K562 (cell line): ENCODE measurements around the gene SYVN1. TPM values are rescaled to one million over a fixed set of nuclear protein-coding genes. Genes with fewer than 3 reads are reported as not detected.
A peak's percentile ranks its signal among the peaks of the same experiment; 100 is the strongest.

Experiments
- ATF7 ChIP-seq: fragments of 450-650 bp; IDR thresholded peaks from 2 replicates; pipeline ENCODE4 v1.7.1; 2014; ENCODE audit warnings: mild to moderate bottlenecking, moderate library complexity
- CC2D1A ChIP-seq: fragments of 450-650 bp; IDR thresholded peaks from 2 replicates; pipeline ENCODE4 v1.6.1; 2017; ENCODE audit warnings: mild to moderate bottlenecking
- CEBPG ChIP-seq, 3 experiments: fragments of 200-800 bp in 1 of 3; sonication (Bioruptor generic) in 1 of 3; sonication (generic) in 1 of 3; formaldehyde crosslinking in 1 of 3; IDR thresholded peaks in 2 of 3; conservative IDR thresholded peaks in 1 of 3; 2 replicates each; pipeline versions ENCODE4 v1.6.1 to v1.8.0; 2016 to 2022; ENCODE audit warnings: missing compliant biosample characterization in 2 of 3, missing genetic modification characterization in 2 of 3, mild to moderate bottlenecking in 1 of 3, missing genetic modification reagents in 1 of 3
- DPF2 ChIP-seq: fragments of 450-650 bp; IDR thresholded peaks from 2 replicates; pipeline ENCODE4 v1.6.1; 2016
- HDAC1 ChIP-seq, 2 experiments: fragments of 450-650 bp; IDR thresholded peaks; 2 replicates each; pipeline ENCODE4 v1.6.1; 2016 to 2017; ENCODE audit warnings: inconsistent platforms in 1 of 2, mild to moderate bottlenecking in 1 of 2, moderate library complexity in 1 of 2
- KDM5B ChIP-seq: fragments of 200-600 bp; sonication (generic); IDR thresholded peaks from 2 replicates; pipeline ENCODE4 v1.6.1; 2012; ENCODE audit warnings: low read depth, mild to moderate bottlenecking, moderate library complexity, low read length, control low read depth, inconsistent platforms; ENCODE audit not compliant: insufficient replicate concordance
- MAZ ChIP-seq, 2 experiments: fragments of 450-650 bp in 1 of 2; sonication (generic) in 1 of 2; formaldehyde crosslinking; IDR thresholded peaks in 1 of 2; conservative IDR thresholded peaks in 1 of 2; 2 replicates each; pipeline versions ENCODE4 v1.4.0 to v1.5.0; 2020; ENCODE audit warnings: mild to moderate bottlenecking in 1 of 2, missing genetic modification reagents in 1 of 2
- MYC ChIP-seq, 2 experiments: fragments of 250-450 bp in 1 of 2; sonication (Bioruptor Pico) in 1 of 2; IDR thresholded peaks; 2 replicates each; pipeline versions ENCODE4 v1.5.1 to v1.6.1; 2012 to 2021; ENCODE audit warnings: low read depth in 2 of 2, borderline replicate concordance in 1 of 2, improper control_type of control experiment in 1 of 2, low read length in 1 of 2, mild to moderate bottlenecking in 1 of 2, moderate library complexity in 1 of 2
- MYNN ChIP-seq, 2 experiments: sonication (generic); formaldehyde crosslinking in 1 of 2; IDR thresholded peaks; 2 replicates each; pipeline versions ENCODE4 v1.5.0 to v1.6.1; 2016 to 2020; ENCODE audit warnings: antibody characterized with exemption in 1 of 2, missing genetic modification reagents in 1 of 2
- NFYB ChIP-seq: IDR thresholded peaks from 2 replicates; pipeline ENCODE4 v1.6.1; 2011; ENCODE audit warnings: mild to moderate bottlenecking, moderate library complexity; ENCODE audit not compliant: insufficient read length; ENCODE audit errors: extremely low read depth
- NONO ChIP-seq, 2 experiments: fragments of 200-400 bp in 1 of 2; fragments of 450-650 bp in 1 of 2; formaldehyde crosslinking in 1 of 2; IDR thresholded peaks; 2 replicates each; pipeline ENCODE4 v1.6.1; 2017; ENCODE audit warnings: low read depth in 2 of 2, mild to moderate bottlenecking in 2 of 2, moderate library complexity in 2 of 2, low read length in 1 of 2
- NRF1 ChIP-seq, 2 experiments: fragments of 450-650 bp; IDR thresholded peaks in 1 of 2; conservative IDR thresholded peaks in 1 of 2; 2 replicates each; pipeline ENCODE4 v1.6.1; 2014; ENCODE audit warnings: mild to moderate bottlenecking in 2 of 2
- PCBP1 ChIP-seq: fragments of 200-400 bp; formaldehyde crosslinking; IDR thresholded peaks from 2 replicates; pipeline ENCODE4 v1.6.1; 2018; ENCODE audit warnings: mild to moderate bottlenecking, low read depth, low read length; ENCODE audit not compliant: poor library complexity, severe bottlenecking
- PHF8 ChIP-seq: fragments of 200-600 bp; sonication (generic); IDR thresholded peaks from 2 replicates; pipeline ENCODE4 v1.6.1; 2012; ENCODE audit warnings: mixed run types, mild to moderate bottlenecking, inconsistent platforms, low read length, moderate library complexity, borderline replicate concordance
- SAFB ChIP-seq: fragments of 200-400 bp; formaldehyde crosslinking; IDR thresholded peaks from 2 replicates; pipeline ENCODE4 v1.6.1; 2017; ENCODE audit warnings: low read depth, low read length, borderline replicate concordance
- SMARCB1 ChIP-seq: IDR thresholded peaks from 2 replicates; pipeline ENCODE4 v1.6.1; 2011; ENCODE audit warnings: improper control_type of control experiment, low read depth; ENCODE audit not compliant: insufficient read length
- ZNF586 ChIP-seq: fragments of 450-650 bp; formaldehyde crosslinking; conservative IDR thresholded peaks from 2 replicates; pipeline ENCODE4 v1.4.0; 2020; ENCODE audit warnings: mild to moderate bottlenecking, moderate library complexity
- polyA plus RNA-seq, 8 experiments: library from polyadenylated mRNA; depleted of rRNA in 4 of 8; stranded (reverse) in 5 of 8; unstranded in 3 of 8; fragments of >200 nt; fragmentation: Nextera tagmentation in 2 of 8; fragmentation: Illumina TruSeq in 1 of 8; extraction: Ambion mirVana in 2 of 8; extraction: Trizol in 1 of 8; gene quantifications; 2 replicates each; pipeline versions ENCODE4 v1.2.1 to v1.2.3, GENCODE V29; 2011 to 2014; ENCODE audit warnings: inconsistent platforms in 1 of 8, missing spikeins in 1 of 8
- total RNA-seq, 7 experiments: library from RNA; depleted of rRNA in 6 of 7; stranded (reverse); fragments of >200 nt in 6 of 7; fragmentation: Illumina TruSeq in 2 of 7; extraction: Trizol in 2 of 7; gene quantifications; 2 replicates each; pipeline versions ENCODE4 v1.2.1 to v1.2.3, GENCODE V29; 2011 to 2021; ENCODE audit warnings: low replicate concordance in 1 of 7
- TF ChIP-seq, protein P1 (sequence below): fragments of 250-450 bp; sonication (Bioruptor Pico); IDR thresholded peaks from 2 replicates; pipeline ENCODE4 v1.5.0; 2020; ENCODE audit warnings: mild to moderate bottlenecking, borderline replicate concordance
- TF ChIP-seq, protein P2 (sequence below): fragments of 250-450 bp; sonication (Bioruptor Pico); IDR thresholded peaks from 2 replicates; pipeline ENCODE4 v1.5.1; 2021; ENCODE audit warnings: mild to moderate bottlenecking

Gene SYVN1
- total and polyA plus RNA-seq, 9 of the 15 experiments (the other 6 are each of a cell fraction or from before 2014, with no cell fraction given), result 0.41 to 47.4 (median 9.9) TPM

DNA sequence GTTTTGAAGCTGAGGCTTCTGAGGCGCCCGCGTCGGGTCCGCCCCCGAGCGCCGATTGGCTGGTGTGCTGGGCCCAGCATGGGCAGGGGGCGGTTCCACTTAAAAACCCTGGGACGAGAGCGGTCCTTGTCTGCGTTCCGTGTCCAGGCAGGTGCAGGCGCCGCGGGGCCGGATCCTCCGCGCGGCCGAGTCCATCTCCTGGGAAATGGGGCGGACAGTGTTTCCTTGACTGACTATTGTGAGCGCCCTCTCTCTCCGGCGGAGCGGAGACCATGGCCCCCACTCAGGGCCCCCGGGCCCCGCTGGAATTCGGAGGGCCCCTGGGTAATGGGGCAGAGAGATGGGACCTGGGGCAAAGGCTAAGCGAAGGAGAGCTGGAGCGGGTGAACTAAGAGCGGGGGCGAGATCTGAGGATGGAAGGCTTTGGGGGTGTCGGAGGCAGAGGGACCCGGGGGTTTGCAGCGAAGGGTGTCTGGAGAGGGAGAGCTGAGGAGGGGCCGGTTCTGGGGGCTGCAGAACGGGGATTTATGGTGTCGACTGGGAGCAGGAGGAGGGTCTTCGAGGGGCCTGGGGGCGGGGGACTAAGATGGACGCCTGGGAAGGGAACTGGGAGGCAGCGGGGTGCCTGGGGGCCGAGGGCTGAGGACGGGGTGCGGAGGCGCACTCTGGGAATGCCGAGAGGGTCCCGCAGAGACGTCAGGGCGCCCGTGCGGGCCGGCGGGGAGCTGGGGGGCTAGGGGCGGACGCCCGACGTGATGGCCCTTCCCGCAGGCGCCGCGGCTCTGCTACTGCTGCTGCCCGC is 22.4 kb downstream of the SYVN1 start, which contains the start of gene TM7SF2 (continued):
- TF ChIP-seq MYC (IDR thresholded peaks at IDR 0.05; ENCODE audit: low read depth, low read length) (no peak), MYC (CRISPR knock-in tag; IDR thresholded peaks at IDR 0.05; ENCODE audit: borderline replicate concordance, low read depth) (peak; percentile 87; the same call in 1 of the 2 replicates), CEBPG (CRISPR knock-in tag; IDR thresholded peaks at IDR 0.05) (no peak), CEBPG (tag; conservative IDR thresholded peaks at IDR 0.05 in 1 of 2, IDR thresholded peaks at IDR 0.05 in 1 of 2) (no peak), KDM5B (peak; percentile 98), SAFB (peak; percentile 70), NFYB (peak; percentile 92), DPF2 (0 out of 2 replicates have a peak, but pooled peaks have one; percentile 29), NRF1 (conservative IDR thresholded peaks at IDR 0.05 in 1 of 2, IDR thresholded peaks at IDR 0.05 in 1 of 2) (peak; percentile 75 to 79), CC2D1A (no peak), PHF8 (peak; percentile 56; the same call in 1 of the 2 replicates), ZNF586 (CRISPR knock-in tag) (0 out of 2 replicates have a peak, but pooled peaks have one; percentile 35), ATF7 (peak; percentile 51), MYNN (IDR thresholded peaks at IDR 0.05) (peak; percentile 78), MYNN (CRISPR knock-in tag; IDR thresholded peaks at IDR 0.05) (no peak), MAZ (CRISPR knock-in tag; conservative IDR thresholded peaks at IDR 0.05 in 1 of 2, IDR thresholded peaks at IDR 0.05 in 1 of 2) (peak in 1 of 2 experiments; percentile 4; a peak in 1 of 4 replicates), NONO (IDR thresholded peaks at IDR 0.05; ENCODE audit: low read depth in 2 of 2, low read length in 1 of 2) (peak in 1 of 2 experiments; percentile 53; a peak in 1 of 4 replicates), SMARCB1 (no peak), HDAC1 (IDR thresholded peaks at IDR 0.05) (peak in 1 of 2 experiments; percentile 43; a peak in 2 of 4 replicates), PCBP1 (peak; percentile 4)
- TF ChIP-seq, protein P1, sequence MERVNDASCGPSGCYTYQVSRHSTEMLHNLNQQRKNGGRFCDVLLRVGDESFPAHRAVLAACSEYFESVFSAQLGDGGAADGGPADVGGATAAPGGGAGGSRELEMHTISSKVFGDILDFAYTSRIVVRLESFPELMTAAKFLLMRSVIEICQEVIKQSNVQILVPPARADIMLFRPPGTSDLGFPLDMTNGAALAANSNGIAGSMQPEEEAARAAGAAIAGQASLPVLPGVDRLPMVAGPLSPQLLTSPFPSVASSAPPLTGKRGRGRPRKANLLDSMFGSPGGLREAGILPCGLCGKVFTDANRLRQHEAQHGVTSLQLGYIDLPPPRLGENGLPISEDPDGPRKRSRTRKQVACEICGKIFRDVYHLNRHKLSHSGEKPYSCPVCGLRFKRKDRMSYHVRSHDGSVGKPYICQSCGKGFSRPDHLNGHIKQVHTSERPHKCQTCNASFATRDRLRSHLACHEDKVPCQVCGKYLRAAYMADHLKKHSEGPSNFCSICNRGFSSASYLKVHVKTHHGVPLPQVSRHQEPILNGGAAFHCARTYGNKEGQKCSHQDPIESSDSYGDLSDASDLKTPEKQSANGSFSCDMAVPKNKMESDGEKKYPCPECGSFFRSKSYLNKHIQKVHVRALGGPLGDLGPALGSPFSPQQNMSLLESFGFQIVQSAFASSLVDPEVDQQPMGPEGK, result 0 out of 2 replicates have a peak, but pooled peaks have one; percentile 51
- TF ChIP-seq, protein P2, sequence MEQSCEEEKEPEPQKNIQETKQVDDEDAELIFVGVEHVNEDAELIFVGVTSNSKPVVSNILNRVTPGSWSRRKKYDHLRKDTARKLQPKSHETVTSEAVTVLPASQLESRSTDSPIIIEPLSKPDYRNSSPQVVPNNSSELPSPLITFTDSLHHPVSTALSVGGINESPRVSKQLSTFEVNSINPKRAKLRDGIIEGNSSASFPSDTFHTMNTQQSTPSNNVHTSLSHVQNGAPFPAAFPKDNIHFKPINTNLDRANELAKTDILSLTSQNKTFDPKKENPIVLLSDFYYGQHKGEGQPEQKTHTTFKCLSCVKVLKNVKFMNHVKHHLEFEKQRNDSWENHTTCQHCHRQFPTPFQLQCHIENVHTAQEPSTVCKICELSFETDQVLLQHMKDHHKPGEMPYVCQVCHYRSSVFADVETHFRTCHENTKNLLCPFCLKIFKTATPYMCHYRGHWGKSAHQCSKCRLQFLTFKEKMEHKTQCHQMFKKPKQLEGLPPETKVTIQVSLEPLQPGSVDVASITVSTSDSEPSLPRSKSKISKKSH (CRISPR knock-in tag), result peak; percentile 58; the same call in 1 of the 2 replicates
